GM21576 (cell line): Measurements from ENCODE around the gene SLC1A2.
"Not testable (repeated sequence)": the region's sequence is repeated elsewhere in the genome, so short reads cannot be mapped to it uniquely, and the experiment has no call there.

Source experiments
- ATAC-seq: cut with Tn5 transposase; IDR thresholded peaks from one replicate; pipeline ENCODE4 v1.9.1; 2021; ENCODE audit warnings: mild to moderate bottlenecking, moderate library complexity; ENCODE audit not compliant: unreplicated experiment

SLC1A2 gene

GRCh38 chr11:35232891-35233330 is 186.4 kb downstream of the SLC1A2 start:
- ATAC-seq, result no peak

GRCh38 chr11:35231076-35231860 is 188.1 kb downstream of the SLC1A2 start:
- ATAC-seq, result no peak

GRCh38 chr11:35230388-35230787 is 189.0 kb downstream of the SLC1A2 start:
- ATAC-seq, result no peak

GRCh38 chr11:35228328-35228725 is 191.0 kb downstream of the SLC1A2 start:
- ATAC-seq, result no peak

GRCh38 chr11:35227576-35228327 is 191.6 kb downstream of the SLC1A2 start:
- ATAC-seq, result no peak

- ATAC-seq, result not testable (repeated sequence)
Observed at GRCh38 chr11:35226756-35227155, 192.6 kb downstream of the SLC1A2 start.

GRCh38 chr11:35225946-35226520 is 193.3 kb downstream of the SLC1A2 start:
- ATAC-seq, result no peak

GRCh38 chr11:35223991-35224390 is 195.4 kb downstream of the SLC1A2 start:
- no peak for ATAC-seq

DNA sequence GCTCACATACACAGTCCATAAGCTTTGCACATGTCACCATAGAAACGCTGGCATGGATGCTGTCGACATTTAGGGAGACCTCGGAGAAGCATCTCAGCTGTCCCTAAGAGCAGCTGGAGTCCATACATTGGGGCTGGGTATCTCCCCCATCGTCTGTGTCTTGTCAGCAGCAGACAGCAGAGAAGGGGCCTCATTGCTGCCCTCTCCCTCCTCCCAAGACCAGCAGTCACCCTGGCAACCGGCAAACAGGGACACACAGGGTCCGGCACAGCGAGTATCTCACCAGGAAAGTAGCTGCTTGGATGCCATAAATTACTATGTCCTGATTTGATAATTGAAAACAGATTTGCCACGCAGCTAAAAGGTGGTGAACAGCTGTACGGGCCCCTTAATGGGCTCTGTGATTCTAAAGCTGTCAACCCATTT is 196.0 kb downstream of the SLC1A2 start:
- ATAC-seq, result no peak

DNA sequence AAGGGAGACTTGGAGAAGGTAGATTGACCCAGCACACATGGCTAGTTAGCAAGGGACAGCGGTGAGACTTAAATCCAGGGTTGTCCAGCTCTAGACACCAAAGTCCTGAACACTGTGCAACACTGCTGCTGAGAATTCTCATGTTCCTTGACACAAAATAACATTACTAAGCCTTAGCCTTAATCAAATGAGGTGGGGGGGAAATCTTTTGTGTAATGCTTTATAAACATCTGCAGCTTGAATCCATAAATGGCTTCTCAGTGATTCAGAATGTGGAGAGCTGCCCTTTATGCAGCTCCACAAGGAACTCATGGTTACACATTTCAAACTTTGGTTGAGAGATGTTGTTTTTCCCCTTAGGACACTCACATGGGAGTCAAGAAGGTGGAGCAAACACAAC is 200.4 kb downstream of the SLC1A2 start:
- ATAC-seq, result no peak

DNA sequence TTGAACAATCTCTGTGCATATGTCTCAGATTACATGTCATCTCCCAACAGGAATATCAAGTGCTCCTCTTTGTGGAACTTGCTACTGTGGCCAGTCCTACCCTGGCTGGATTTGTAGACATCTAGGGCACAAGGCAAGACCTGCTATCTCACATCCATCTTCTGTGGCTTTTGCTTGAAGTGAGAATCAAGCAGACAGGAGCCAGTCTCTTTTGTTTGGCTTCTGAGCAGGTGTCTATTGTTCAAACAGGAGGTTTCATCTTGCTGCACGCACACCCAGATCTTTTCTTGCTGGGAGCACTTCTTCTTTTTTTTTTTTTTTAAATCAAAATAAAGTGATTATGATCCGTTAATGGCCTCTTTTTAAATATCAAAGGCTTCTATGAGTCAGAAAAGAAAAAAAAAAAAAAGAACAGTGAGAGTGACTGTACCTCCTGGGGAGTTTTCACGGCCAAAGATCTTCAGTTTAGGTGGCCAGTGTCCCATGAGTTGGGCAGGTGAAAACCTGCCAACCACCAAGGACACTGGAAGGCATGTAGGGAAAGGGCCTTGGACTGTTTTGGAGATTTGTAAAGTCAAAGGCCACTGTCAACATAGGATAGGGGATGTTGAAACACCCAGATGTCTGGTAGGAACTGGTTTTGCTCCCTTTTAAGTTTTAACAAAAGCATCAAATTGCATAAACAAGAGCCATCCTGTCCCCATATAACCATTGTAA is 202.2 kb downstream of the SLC1A2 start:
- no peak for ATAC-seq

DNA sequence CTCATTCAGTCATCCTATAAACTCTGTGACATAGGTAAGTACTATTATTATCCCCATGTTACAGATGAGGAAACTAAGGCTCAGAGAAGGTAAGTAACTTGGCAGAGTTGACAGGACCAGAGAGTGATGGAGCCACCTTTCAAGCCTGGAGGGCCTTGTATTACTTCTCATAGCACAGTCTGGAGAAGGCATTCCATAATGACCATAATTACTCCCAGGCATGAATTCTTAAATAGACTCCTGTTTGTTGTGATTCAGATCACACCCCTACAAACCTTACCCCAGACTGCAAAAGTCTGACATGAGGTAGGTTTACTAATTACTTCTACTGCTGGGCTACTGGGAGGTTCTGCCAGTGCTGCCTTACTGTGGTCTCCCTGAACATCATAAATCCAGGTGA is 203.4 kb downstream of the SLC1A2 start:
- no peak for ATAC-seq

DNA sequence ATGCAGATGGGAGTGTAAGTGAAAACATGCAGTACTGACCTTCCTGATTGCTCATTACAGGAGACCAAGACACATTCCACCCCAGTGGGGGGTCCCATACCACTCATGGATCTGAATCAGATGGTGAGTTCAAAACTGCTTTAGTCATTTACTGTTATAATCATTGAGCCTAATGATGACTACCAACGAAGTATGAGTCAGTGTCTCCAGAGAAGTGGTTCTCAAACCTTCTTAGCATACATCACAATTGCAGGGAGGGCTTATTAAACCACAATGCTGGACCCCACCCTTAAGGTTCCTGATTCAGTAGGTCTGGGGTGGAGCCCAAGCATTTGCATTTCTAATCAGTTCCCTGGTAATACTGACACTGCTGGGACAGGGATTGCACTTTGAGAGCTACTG is 204.6 kb downstream of the SLC1A2 start:
- ATAC-seq, result no peak

- ATAC-seq, result no peak
Observed at GRCh38 chr11:35214226-35214770, 205.1 kb downstream of the SLC1A2 start.

DNA sequence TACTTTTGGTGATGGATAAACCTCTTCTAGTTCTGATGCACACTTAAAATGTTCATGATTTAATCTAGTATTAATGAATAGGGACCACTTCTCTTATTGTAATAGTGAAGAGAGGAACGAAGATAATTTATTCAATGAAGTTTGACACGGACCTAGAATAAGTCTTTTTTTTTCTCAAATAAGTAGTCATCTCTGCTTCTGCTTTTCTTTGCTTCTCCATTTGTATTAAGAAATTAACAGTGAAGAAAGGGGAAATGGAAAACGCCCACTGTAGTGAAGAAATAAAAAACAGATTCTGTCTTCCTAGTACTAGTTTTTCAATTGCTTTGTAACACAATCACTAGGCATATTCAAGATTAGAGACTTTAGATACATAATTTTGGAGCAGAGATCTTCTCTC is 207.4 kb downstream of the SLC1A2 start:
- no peak for ATAC-seq

- no peak for ATAC-seq
Observed at GRCh38 chr11:35210876-35211546, 208.3 kb downstream of the SLC1A2 start.

- no peak for ATAC-seq
Observed at GRCh38 chr11:35208795-35209194, 210.6 kb downstream of the SLC1A2 start.

DNA sequence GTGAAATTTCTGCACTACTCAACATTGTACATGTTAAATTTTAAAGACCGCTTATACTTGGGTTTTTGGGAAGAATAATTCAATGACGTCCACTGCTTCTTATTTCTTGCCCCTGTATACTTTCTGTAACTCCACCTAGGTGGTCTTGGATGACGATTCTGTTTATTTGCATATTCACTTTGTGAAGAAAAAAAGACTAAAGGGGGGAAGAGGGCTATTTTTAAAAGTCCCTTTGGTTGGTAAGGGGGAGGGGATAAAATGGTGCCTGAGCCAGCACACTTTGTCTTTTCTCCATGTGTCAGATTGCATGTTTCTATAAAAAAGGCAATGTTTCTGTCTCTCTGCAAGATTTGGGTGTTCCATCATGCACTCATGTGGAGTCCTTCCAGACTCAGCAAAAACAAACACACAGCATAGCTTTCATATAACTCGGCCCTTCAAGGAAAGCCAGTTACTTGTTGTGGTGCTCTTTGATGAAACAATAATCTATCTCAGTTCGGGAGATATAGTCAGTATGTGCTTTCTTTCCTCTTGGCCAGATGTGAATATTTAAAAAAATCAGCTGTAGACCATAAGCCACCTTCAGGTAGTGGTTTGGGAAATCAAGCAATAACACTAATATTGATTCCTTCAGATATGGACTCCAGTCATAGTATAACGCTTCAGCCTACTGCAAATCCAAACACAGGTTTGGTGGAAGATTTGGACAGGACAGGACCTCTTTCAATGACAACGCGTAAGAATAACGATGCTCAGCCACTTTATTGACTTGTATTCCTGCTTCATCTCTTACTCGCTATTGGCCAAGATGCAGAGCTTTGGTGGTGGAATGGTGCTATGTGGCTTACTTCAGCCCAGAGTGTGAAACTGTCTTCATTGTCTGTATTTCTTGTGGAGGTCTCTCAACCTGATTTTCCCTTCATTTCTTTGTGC is 211.6 kb downstream of the SLC1A2 start:
- no peak for ATAC-seq

DNA sequence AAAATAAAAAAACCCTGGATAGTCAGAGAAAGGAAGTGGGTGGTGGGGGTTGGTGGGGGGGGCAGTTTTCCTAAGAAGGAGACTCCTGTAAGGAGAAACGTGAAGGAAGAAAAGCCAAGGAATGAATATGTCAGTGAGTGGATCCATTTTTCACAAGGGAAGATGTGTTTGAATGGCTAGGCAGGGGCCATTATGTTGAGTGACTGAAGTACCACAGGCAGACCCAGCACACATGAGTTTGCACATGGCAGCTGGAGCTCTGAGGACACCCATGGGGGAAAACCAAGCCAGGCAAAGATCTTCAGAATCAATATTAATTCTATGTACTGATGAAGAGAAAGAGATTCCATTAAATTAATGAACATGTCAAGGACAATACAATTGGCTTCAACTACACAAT is 212.7 kb downstream of the SLC1A2 start:
- no peak for ATAC-seq
